ENCODE results near the gene NPEPL1.

Gene NPEPL1

DNA sequence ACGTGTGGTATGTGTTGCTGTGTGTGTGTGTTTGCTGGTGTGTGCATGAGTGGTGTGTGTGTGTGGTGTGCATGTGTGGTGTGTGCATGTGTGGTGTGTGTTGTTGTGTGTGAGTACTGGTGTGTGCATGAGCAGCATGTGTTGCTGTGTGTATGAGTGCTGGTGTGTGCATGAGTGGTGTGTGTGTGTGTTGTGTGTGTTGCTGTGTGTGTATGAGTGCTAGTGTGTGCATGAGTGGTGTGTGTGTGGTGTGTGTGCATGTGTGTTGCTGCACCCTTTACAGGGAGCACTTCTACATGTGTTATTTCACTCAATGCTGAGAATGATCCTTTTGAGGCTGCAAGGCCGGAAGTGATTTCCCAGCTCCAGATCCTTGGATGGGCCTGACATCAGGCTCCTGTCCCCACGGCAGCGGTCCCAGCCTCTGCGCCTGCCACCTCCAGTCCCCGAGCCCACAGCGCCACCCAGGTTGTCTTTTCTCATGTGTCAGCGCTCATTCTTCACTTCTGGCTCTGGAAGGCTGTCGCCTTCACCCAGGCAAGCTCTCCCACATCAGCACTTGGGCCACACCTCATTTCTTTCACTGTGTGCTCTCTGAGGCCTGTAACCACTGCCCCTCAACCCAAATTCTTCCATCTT is 2.6 kb downstream of the NPEPL1 start:
- H3K9me3 ChIP-seq (ENCODE audit: insufficient read depth, low read length), result peaks cover 5% of the 10 kb centered on the region; the same call in 1 of the 2 replicates
- H3K4me3 ChIP-seq (ENCODE audit: insufficient read length, low read depth), result no peak overlapping the region
- H3K4me1 ChIP-seq (ENCODE audit: insufficient read depth, insufficient read length), result peaks cover 42% of the 10 kb centered on the region
- no peak for DNase-seq (ENCODE audit: low read depth, low spot score)
- TF ChIP-seq SUZ12 (IDR thresholded peaks at IDR 0.05; ENCODE audit: extremely low read depth, insufficient read depth, insufficient read length), result no peak
- TF ChIP-seq YY1 (IDR thresholded peaks at IDR 0.05; ENCODE audit: insufficient read depth, insufficient read length), result no peak
- no peak for TF ChIP-seq ZNF274 (IDR thresholded peaks at IDR 0.05; ENCODE audit: low read depth, low read length)
- peaks cover 68% of the 10 kb centered on the region for H3K36me3 ChIP-seq (ENCODE audit: insufficient read depth, insufficient read length, low read length)
- peak overlapping the region; percentile 14 for H3K9ac ChIP-seq (ENCODE audit: insufficient read length, low read depth)
- H3K27me3 ChIP-seq (ENCODE audit: insufficient read depth, insufficient read length), result no peaks in the 10 kb centered on the region

DNA sequence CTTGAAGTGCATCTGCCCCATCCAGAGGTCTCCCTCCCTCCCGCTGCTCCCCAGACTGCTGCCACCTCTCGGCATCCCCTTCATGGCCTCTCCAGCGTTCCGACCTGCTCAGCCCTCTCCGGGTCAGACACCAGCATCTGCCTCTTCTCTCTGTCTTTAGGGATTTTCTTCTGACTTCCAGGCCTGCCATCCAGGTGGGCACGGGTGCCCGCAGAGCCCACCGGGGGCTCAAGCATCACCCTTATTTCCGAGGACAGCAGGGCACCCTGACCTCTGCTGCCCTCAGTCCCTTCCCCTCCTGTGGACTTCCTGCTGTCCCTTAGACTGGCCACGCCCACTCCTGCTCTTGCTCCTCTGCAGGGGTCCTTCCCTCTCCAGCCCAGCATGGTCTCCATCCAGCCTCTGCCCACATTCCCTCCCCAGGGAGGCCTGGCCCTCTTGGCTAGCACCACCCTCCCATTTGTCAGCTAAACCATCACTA is 3.3 kb downstream of the NPEPL1 start:
- TF ChIP-seq SUZ12 (IDR thresholded peaks at IDR 0.05; ENCODE audit: extremely low read depth, insufficient read depth, insufficient read length), result no peak
- no peak for TF ChIP-seq YY1 (IDR thresholded peaks at IDR 0.05; ENCODE audit: insufficient read depth, insufficient read length)
- no peak for TF ChIP-seq ZNF274 (IDR thresholded peaks at IDR 0.05; ENCODE audit: low read depth, low read length)
- Histone ChIP-seq H3K9me3 (ENCODE audit: insufficient read depth, low read length) (peaks cover 5% of the 10 kb centered on the region; the same call in 1 of the 2 replicates), H3K27me3 (ENCODE audit: insufficient read depth, insufficient read length) (no peaks in the 10 kb centered on the region), H3K36me3 (ENCODE audit: insufficient read depth, insufficient read length, low read length) (peaks cover 75% of the 10 kb centered on the region), H3K4me1 (ENCODE audit: insufficient read depth, insufficient read length) (peaks cover 42% of the 10 kb centered on the region), H3K9ac (ENCODE audit: insufficient read length, low read depth) (peak overlapping the region; percentile 14), H3K4me3 (ENCODE audit: insufficient read length, low read depth) (no peak overlapping the region)
- DNase-seq (ENCODE audit: low read depth, low spot score), result no peak

DNA sequence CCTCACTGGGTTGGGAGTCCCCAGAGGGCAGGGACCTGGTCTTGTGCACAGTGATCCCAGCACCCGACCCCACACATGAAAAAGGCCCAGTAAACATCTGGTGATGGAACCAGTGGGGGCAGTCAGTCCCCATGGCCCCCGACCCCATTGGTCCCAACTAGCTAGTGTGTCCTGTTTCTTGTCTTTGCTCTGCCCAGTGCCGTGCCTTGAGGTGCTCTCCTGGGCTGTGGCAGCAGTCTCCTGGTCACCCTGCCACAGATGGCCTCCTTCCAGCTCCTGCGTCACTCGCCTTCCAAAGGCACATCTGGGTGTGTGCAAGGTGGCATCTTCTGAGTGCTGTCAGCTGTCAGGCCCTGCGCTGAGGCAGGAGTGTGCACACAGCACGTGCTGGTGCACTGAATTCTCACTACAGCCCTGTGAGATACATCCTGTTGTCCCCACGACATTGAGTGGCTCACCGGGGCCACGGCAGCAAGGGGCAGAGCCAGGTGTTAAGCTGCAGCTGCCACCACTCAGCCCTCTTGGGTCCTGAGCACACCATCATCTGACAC is 3.9 kb downstream of the NPEPL1 start:
- DNase-seq (ENCODE audit: low read depth, low spot score), result no peak
- Histone ChIP-seq H3K27me3 (ENCODE audit: insufficient read depth, insufficient read length) (no peaks in the 10 kb centered on the region), H3K4me1 (ENCODE audit: insufficient read depth, insufficient read length) (peaks cover 42% of the 10 kb centered on the region), H3K9me3 (ENCODE audit: insufficient read depth, low read length) (peaks cover 5% of the 10 kb centered on the region; the same call in 1 of the 2 replicates), H3K36me3 (ENCODE audit: insufficient read depth, insufficient read length, low read length) (peaks cover 77% of the 10 kb centered on the region), H3K9ac (ENCODE audit: insufficient read length, low read depth) (no peak overlapping the region), H3K4me3 (ENCODE audit: insufficient read length, low read depth) (no peak overlapping the region)
- TF ChIP-seq SUZ12 (IDR thresholded peaks at IDR 0.05; ENCODE audit: extremely low read depth, insufficient read depth, insufficient read length), result no peak
- TF ChIP-seq ZNF274 (IDR thresholded peaks at IDR 0.05; ENCODE audit: low read depth, low read length), result no peak
- no peak for TF ChIP-seq YY1 (IDR thresholded peaks at IDR 0.05; ENCODE audit: insufficient read depth, insufficient read length)

DNA sequence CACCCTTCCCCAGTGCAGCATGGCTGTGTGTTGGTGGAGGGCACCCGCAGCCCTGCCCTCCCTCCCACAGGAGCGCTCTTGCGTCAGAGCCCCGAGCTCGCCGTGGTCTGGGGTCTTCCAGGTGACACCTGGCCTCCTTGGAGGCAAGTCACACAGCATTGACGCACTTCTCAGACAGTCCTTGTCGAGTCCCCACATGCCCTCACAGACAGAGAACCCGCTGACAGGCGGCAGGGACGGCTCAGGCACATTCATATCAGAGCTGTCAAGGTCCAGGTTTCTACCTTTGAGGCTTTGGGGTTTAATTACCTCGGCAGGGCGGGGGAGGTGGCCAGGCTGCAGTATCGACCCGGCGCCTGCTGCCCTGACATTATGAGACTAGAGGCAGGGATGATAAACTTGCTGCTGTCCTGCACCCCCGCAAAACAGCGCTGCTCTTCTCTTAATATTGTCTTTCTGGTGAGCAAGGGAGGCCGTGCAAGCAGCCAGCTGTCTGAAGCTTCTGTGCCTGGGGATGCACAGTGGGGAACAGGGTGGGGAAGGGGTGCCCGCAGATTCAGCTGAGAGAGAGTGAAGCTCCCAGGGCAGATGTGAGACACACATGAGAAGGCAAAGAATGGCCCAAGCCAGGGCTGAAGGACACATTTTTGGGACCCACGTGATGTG is 4.7 kb downstream of the NPEPL1 start:
- Histone ChIP-seq H3K4me1 (ENCODE audit: insufficient read depth, insufficient read length) (peaks cover 39% of the 10 kb centered on the region), H3K27me3 (ENCODE audit: insufficient read depth, insufficient read length) (no peaks in the 10 kb centered on the region), H3K9ac (ENCODE audit: insufficient read length, low read depth) (no peak overlapping the region), H3K4me3 (ENCODE audit: insufficient read length, low read depth) (no peak overlapping the region), H3K9me3 (ENCODE audit: insufficient read depth, low read length) (no peaks in the 10 kb centered on the region), H3K36me3 (ENCODE audit: insufficient read depth, insufficient read length, low read length) (peaks cover 81% of the 10 kb centered on the region)
- no peak for DNase-seq (ENCODE audit: low read depth, low spot score)
- TF ChIP-seq YY1 (IDR thresholded peaks at IDR 0.05; ENCODE audit: insufficient read depth, insufficient read length) (no peak), SUZ12 (IDR thresholded peaks at IDR 0.05; ENCODE audit: extremely low read depth, insufficient read depth, insufficient read length) (no peak), ZNF274 (IDR thresholded peaks at IDR 0.05; ENCODE audit: low read depth, low read length) (no peak)

DNA sequence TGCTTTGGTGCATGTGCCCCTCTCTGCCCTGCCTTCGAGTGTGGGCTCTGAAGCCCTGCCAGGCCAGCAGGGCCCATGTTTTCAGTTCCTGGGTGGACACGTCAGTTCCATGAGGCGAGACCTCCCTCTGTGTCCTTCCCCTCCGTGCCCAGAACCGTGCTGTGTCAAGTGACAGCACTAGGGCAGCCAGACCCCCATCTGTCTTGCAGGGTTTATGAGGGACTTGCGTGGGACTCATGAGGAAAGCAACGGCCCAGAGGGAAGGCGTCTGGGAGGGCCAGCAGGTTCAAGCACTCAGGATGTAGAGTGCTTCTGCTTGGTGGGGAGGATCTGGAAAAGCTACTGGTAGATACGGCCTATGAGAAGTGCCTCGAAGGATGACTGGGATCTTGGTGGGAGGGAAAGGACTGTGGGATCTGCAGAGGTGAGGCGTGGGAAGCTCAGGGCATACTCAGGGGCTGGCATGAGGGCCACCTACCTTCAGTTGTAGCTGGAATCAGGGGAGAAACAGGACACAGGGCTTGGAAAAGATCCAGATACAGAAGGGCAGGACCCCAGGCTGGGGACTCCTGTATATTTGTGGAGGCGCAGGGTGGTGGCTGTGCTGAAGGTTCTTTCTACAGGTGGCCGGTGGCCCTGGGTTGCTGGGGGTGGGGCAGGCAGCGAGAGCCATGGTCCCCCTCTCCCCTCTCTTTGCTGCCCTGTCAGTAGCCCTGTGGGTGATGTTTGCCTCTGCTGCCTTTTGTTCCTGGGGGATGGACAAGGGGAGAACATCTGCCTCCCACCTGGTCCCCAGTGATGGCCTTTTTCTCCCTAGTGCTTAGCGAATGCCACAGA is 5.5 kb downstream of the NPEPL1 start:
- TF ChIP-seq ZNF274 (IDR thresholded peaks at IDR 0.05; ENCODE audit: low read depth, low read length), result no peak
- TF ChIP-seq SUZ12 (IDR thresholded peaks at IDR 0.05; ENCODE audit: extremely low read depth, insufficient read depth, insufficient read length), result no peak
- no peak for TF ChIP-seq YY1 (IDR thresholded peaks at IDR 0.05; ENCODE audit: insufficient read depth, insufficient read length)
- H3K4me1 ChIP-seq (ENCODE audit: insufficient read depth, insufficient read length), result peaks cover 39% of the 10 kb centered on the region
- DNase-seq (ENCODE audit: low read depth, low spot score), result no peak
- H3K4me3 ChIP-seq (ENCODE audit: insufficient read length, low read depth), result no peak overlapping the region
- no peaks in the 10 kb centered on the region for H3K9me3 ChIP-seq (ENCODE audit: insufficient read depth, low read length)
- H3K9ac ChIP-seq (ENCODE audit: insufficient read length, low read depth), result no peak overlapping the region
- peaks cover 89% of the 10 kb centered on the region for H3K36me3 ChIP-seq (ENCODE audit: insufficient read depth, insufficient read length, low read length)
- no peaks in the 10 kb centered on the region for H3K27me3 ChIP-seq (ENCODE audit: insufficient read depth, insufficient read length)

DNA sequence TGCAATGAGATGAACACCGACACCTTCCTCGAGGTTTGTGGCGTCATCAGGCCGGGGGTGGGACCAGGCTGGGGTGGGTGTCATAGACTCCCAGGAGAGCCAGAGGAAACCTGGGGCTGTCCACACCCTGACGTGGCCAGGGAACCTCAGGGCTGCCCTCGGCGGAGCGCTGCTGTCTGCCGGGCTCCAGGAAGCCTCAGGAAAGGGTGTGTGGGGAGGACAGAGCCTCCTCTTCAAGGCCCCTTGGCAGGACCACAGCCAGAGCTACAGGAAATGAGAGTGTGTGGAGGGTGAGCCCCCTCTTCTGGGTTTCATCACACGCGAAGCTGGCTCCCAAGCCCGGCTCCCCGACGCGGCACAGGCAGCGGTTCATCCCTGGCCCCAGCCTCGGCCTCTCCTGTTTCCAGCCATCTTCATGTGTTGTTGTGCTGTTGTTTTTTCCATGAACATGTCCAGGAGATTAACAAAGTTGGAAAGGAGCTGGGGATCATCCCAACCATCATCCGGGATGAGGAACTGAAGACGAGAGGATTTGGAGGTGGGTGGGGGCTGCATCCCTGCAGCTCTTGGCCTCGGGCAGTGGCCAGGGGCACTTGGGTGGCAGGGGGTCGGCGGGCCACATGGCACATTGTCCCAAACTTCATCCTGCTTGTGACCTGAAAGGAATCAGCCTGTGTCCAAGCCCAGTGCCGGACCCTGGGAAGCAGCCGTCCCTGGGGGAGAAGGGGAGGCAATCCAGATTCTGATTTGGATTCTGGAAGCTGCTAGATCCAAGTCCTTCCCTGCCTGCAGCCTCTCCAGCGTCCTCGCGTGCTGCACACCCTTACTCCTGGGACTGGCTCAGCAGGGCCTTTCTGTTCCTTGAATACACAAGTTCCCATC is 6.4 kb downstream of the NPEPL1 start:
- no peak for TF ChIP-seq ZNF274 (IDR thresholded peaks at IDR 0.05; ENCODE audit: low read depth, low read length)
- TF ChIP-seq SUZ12 (IDR thresholded peaks at IDR 0.05; ENCODE audit: extremely low read depth, insufficient read depth, insufficient read length), result no peak
- TF ChIP-seq YY1 (IDR thresholded peaks at IDR 0.05; ENCODE audit: insufficient read depth, insufficient read length), result no peak
- H3K9me3 ChIP-seq (ENCODE audit: insufficient read depth, low read length), result no peaks in the 10 kb centered on the region
- no peaks in the 10 kb centered on the region for H3K27me3 ChIP-seq (ENCODE audit: insufficient read depth, insufficient read length)
- H3K9ac ChIP-seq (ENCODE audit: insufficient read length, low read depth), result no peak overlapping the region
- H3K36me3 ChIP-seq (ENCODE audit: insufficient read depth, insufficient read length, low read length), result peaks cover 94% of the 10 kb centered on the region
- H3K4me1 ChIP-seq (ENCODE audit: insufficient read depth, insufficient read length), result peaks cover 33% of the 10 kb centered on the region
- no peak for DNase-seq (ENCODE audit: low read depth, low spot score)
- H3K4me3 ChIP-seq (ENCODE audit: insufficient read length, low read depth), result no peak overlapping the region
